ENCODE data around the gene TRIM52. TPM values are rescaled to one million over a fixed set of nuclear protein-coding genes. Genes with fewer than 3 reads are reported as not detected.

The TRIM52 gene
- total and polyA plus RNA-seq, 9 donors: 13.0 to 18.8 (median 15.3) TPM

GRCh38 chr5:181246276-181247049 is 14.5 kb downstream of the TRIM52 start:
- peak overlapping the region; percentile 85 for H3K4me3 ChIP-seq
- 0 to 1% (median 0%) methylated on average over 53 to 55 of the region's 55 CpGs for WGBS, 3 donors
- DNase-seq: peak; percentile 87 to 92 (median 91)
- TF ChIP-seq EP300 (IDR thresholded peaks at IDR 0.05) (peak; percentile 39), POLR2A (IDR thresholded peaks at IDR 0.05) (peak; percentile 76), CTCF (IDR thresholded peaks at IDR 0.05) (no peak)
- no peaks in the 10 kb centered on the region for H3K36me3 ChIP-seq
- H3K27ac ChIP-seq: peak overlapping the region; percentile 78 to 92
- intact Hi-C loops (cut with DNase I): loop anchor here in 1 of 4 donors (10.0 kb wide), 1 partner anchor 432 kb away; no protein-coding TSS in a partner anchor
- no peaks in the 10 kb centered on the region for H3K27me3 ChIP-seq
- no peaks in the 10 kb centered on the region for H3K9me3 ChIP-seq
- peaks cover 18% of the 10 kb centered on the region for H3K4me1 ChIP-seq (ENCODE audit: insufficient read depth)

GRCh38 chr5:181245427-181246275 is 15.3 kb downstream of the TRIM52 start:
- intact Hi-C loops (cut with DNase I): loop anchor here in 1 of 4 donors (1.0 to 10.0 kb wide), 2 partner anchors 56 to 431 kb away; no protein-coding TSS in a partner anchor
- H3K27ac ChIP-seq: peak overlapping the region; percentile 78 to 92
- peaks cover 18% of the 10 kb centered on the region for H3K4me1 ChIP-seq (ENCODE audit: insufficient read depth)
- peak overlapping the region; percentile 85 for H3K4me3 ChIP-seq
- no peaks in the 10 kb centered on the region for H3K36me3 ChIP-seq
- DNase-seq: peak in 1 of 5 donors; percentile 48
- WGBS, 3 donors: 26% methylated on average over 34 of the region's 34 CpGs
- H3K9me3 ChIP-seq: no peaks in the 10 kb centered on the region
- no peak for TF ChIP-seq CTCF (IDR thresholded peaks at IDR 0.05)
- no peak for TF ChIP-seq POLR2A (IDR thresholded peaks at IDR 0.05)
- TF ChIP-seq EP300 (IDR thresholded peaks at IDR 0.05): no peak
- H3K27me3 ChIP-seq: no peaks in the 10 kb centered on the region

- TF ChIP-seq POLR2A (IDR thresholded peaks at IDR 0.05): peak; percentile 66
- no peak for TF ChIP-seq EP300 (IDR thresholded peaks at IDR 0.05)
- peak in 1 of 3 donors; percentile 11 for TF ChIP-seq CTCF (IDR thresholded peaks at IDR 0.05)
- WGBS, 3 donors: 0% methylated on average over 50 of the region's 50 CpGs
- Histone ChIP-seq H3K4me1 (ENCODE audit: insufficient read depth) (peaks cover 18% of the 10 kb centered on the region), H3K36me3 (no peaks in the 10 kb centered on the region), H3K27me3 (no peaks in the 10 kb centered on the region), H3K4me3 (peak within 1 kb of the TSS; percentile 77), H3K27ac (peak within 1 kb of the TSS; percentile 67 to 74), H3K9me3 (no peaks in the 10 kb centered on the region)
- intact Hi-C loops (cut with DNase I): loop anchor here in 2 of 4 donors (2.0 to 10.0 kb wide), 3 partner anchors 19 to 429 kb away; partner anchors contain the start of gene TRIM41 (in 1 of the 2)
- DNase-seq: peak; percentile 83 to 89 (median 85)
These were observed 17.2 kb downstream of the TRIM52 start, which contains the start of gene RACK1 for GRCh38 chr5:181243564-181244343. TSS of gene RACK1 (minus strand) at chr5:181243906. CDS start at chr5:181243800, 106 bp downstream.

Data from ovary (tissue), 9 donors.